Ectodermal cell (in vitro differentiated cells): ENCODE measurements around the gene BTBD2.

Experiments used
- H3K27ac ChIP-seq: 2 replicates; pipeline ENCODE4 v1.7.0; 2013; ENCODE audit warnings: mild to moderate bottlenecking, low read depth, low read length; ENCODE audit not compliant: insufficient read depth, poor library complexity, severe bottlenecking
- H3K27me3 ChIP-seq: 2 replicates; pipeline ENCODE4 v1.7.0; 2013; ENCODE audit warnings: mild to moderate bottlenecking, low read length; ENCODE audit not compliant: insufficient read depth, control insufficient read depth, poor library complexity, severe bottlenecking
- H3K36me3 ChIP-seq: one replicate; pipeline ENCODE4 v1.7.0; 2013; ENCODE audit warnings: low read length; ENCODE audit not compliant: control insufficient read depth, insufficient read depth
- H3K4me1 ChIP-seq: one replicate; pipeline ENCODE4 v1.7.0; 2013; ENCODE audit warnings: low read length; ENCODE audit not compliant: control insufficient read depth, insufficient read depth
- H3K4me3 ChIP-seq: 2 replicates; pipeline ENCODE4 v1.7.0; 2013; ENCODE audit warnings: low read depth, low read length, control low read depth; ENCODE audit not compliant: insufficient read depth
- H3K9me3 ChIP-seq: 2 replicates; pipeline ENCODE4 v1.7.0; 2013; ENCODE audit warnings: mild to moderate bottlenecking, low read length, moderate library complexity; ENCODE audit not compliant: control insufficient read depth
- WGBS, 2 experiments: methylation state at CpG; one replicate each; pipeline ENCODE4 v1.1.7; 2013; ENCODE audit warnings: missing lambda C conversion rate in 2 of 2; 5-methylcytosine and 5-hydroxymethylcytosine counted together

Gene BTBD2

DNA sequence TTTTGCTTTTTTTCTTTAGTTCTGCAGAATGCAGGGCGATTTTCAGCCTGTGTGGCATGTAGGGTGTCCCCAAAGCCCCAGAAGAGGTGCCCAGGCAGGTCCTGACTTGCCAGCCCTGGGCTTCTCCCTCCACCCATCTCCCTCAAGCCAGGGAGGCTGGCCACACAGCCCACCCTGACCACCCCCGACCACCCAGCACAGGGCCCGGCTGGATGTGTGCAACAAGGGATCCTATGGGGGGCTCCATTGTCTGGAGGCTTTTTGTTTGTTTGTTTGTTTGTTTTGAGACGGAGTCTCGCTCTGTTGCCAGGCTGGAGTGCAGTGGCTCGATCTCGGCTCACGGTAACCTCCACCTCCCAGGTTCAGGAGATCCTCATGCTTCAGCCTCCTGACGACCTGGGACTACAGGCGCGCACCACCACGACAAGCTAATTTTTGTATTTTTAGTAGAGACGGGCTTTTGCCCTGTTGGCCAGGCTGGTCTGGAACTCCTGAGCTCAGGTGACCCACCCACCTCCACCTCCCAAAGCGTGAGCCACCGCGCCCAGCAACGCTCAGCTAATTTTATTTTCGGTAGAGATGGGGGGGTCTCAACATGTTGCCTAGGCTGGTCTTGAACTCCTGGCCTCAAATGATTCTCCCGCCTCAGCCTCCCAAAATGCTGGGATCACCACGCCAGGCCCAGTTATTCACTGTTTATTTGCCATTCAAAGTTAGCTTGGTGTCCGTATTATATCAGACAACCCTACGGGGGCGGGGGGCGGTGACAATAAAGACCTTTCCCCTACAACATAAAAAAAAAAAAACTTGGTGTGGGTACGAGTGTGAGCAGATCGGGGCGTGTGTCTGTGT is 43.3 kb upstream of the BTBD2 start:
- Histone ChIP-seq H3K36me3 (no peaks in the 10 kb centered on the region), H3K27ac (peak overlapping the region; percentile 26), H3K4me3 (no peak overlapping the region), H3K9me3 (no peaks in the 10 kb centered on the region), H3K4me1 (peaks cover 42% of the 10 kb centered on the region), H3K27me3 (no peaks in the 10 kb centered on the region)
- WGBS, 2 experiments, result 89 to 92% methylated on average over 27 of the region's 27 CpGs

DNA sequence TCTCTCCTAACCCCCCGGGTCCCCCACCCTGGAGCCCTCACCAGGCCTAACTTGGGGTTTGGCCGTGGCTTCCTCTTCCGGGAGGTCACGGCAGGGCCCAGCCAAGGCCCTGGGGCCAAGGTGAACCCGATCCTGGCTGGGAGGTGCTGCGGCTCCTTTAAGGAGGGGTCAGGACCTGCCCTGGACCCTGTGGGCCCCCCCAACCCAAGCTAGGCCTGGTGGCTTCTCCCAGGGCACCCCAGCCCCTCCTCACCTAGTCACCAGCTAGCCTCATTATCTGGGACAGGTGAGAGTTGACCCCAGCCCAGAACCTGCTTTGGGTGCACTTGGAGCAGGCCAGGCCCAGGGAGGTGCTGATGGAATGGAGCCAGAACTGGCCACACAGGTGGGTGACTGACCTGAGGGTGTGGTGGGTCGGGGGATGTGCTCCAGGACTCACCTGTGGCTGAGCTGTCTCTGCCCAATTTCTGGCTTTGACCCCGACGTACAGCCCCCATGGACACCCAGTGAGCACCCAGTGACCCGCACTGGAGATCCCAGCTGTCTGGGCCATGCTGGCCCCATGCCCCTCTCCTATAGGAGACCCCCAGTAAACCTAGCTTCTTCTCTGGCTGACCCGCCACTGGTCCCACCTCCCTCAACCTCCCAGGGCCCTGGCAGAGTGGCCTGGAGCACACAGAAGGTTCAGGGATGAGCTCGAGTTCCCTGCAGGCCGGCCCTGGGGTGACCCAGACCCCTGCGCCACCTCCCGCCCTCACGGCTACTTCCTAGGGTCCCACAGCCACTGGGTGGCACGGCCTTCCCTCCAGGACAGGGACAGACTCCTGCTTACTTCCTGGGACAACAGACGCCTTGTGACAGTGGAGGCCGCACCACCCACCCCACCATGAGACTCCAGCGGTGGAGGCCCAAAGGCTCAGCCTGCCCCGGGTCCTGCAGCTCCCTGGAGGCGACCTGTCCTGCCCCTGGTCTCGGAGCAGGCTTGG is 42.3 kb upstream of the BTBD2 start:
- 88% methylated on average over 23 of the region's 23 CpGs for WGBS, 2 experiments

DNA sequence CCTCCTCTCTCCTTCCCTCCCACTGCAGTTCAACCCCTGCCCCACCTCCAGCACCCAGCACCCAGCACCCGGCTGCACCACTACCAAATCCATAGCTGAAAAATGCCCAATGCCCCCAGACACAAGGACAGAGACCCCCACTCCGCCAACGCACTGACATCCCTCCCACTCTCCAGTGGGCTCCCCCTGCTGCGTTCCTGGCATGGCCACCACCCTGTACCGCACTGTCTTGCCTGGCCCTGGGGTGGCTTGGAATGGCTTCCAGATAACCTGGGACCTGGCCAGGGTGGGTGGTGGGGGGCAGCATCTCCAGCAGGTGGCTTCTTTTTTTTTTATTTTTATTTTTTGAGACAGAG is 41.3 kb upstream of the BTBD2 start:
- Histone ChIP-seq H3K36me3 (no peaks in the 10 kb centered on the region), H3K27me3 (no peaks in the 10 kb centered on the region), H3K9me3 (no peaks in the 10 kb centered on the region), H3K4me1 (peaks cover 39% of the 10 kb centered on the region), H3K4me3 (no peak overlapping the region), H3K27ac (no peak overlapping the region)
- 82 to 87% methylated on average over 5 of the region's 5 CpGs for WGBS, 2 experiments

More for the DNA sequence above, 42.3 kb upstream of the BTBD2 start:
- Histone ChIP-seq H3K4me1 (peaks cover 41% of the 10 kb centered on the region), H3K27ac (peak overlapping the region; percentile 26), H3K27me3 (no peaks in the 10 kb centered on the region), H3K36me3 (no peaks in the 10 kb centered on the region), H3K4me3 (no peak overlapping the region), H3K9me3 (no peaks in the 10 kb centered on the region)

DNA sequence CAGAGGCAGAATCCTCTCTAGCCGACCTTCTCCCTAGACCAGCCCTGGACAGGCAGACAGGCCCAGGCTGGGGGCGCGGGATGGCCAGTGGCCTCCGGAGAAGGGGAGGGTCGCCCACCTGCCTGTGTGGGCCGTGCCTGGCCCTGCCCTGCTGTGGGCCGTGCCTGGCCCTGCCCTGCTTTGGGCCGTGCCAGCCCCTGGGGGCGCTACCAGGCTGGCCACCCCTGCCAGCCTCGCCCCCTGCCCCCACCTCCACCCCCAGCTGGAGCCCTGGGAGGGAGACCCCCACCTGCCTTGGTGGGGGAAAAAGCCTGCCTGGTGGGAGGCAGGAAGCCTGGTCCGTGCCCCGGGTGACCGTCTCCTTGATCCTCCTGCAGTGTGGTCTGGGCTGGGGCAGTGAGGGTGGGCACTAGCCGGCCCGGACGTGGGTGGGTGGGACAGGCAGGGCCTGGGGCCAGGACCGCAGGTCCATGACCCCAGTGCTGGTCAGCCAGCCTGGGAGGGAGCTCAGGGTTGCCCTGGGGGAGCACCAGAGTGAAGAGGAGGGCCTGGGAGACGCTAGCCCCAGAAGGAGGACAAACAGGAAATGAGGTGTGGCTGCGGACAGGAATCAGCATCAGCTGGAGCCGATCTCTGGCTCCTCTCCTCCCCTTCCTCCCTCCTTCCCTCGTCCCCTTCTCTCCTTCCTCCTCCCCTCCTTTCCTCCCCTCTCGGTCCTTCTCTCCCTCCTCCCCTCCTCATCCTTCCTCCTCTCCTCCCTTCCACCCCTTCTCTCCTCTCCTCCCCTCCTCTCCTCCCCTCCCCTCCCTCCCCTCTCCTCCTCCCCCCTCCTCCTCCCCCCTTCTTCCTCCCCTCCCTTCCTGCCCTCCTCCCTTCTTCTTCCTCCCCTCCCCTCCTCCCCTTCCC is 40.7 kb upstream of the BTBD2 start:
- H3K9me3 ChIP-seq, result no peaks in the 10 kb centered on the region
- H3K4me3 ChIP-seq, result no peak overlapping the region
- no peak overlapping the region for H3K27ac ChIP-seq
- no peaks in the 10 kb centered on the region for H3K27me3 ChIP-seq
- H3K4me1 ChIP-seq, result peaks cover 39% of the 10 kb centered on the region
- 62 to 68% methylated on average over 22 of the region's 22 CpGs for WGBS, 2 experiments
- H3K36me3 ChIP-seq, result no peaks in the 10 kb centered on the region

DNA sequence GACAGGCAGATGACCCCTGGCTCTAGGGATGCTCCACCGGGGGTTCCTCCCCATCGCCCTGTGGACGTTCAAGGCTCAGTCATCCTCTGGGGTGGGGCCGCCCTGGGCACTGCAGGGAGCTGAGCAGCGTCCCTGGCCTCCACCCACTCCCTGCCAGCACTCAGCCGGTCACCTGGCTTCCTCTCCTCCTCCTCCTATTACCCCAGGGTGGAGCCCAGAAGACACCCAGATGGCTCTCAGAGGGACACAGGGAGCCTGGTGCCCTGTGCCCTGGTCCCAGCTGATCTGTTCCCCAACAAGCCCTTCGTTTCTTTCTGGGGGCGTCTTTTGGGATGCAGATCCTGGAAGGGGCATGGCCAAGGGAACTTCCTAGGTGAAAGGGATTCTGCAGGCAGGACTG is 39.2 kb upstream of the BTBD2 start:
- H3K4me3 ChIP-seq, result no peak overlapping the region
- WGBS, 2 experiments, result 86 to 87% methylated on average over 8 of the region's 8 CpGs

DNA sequence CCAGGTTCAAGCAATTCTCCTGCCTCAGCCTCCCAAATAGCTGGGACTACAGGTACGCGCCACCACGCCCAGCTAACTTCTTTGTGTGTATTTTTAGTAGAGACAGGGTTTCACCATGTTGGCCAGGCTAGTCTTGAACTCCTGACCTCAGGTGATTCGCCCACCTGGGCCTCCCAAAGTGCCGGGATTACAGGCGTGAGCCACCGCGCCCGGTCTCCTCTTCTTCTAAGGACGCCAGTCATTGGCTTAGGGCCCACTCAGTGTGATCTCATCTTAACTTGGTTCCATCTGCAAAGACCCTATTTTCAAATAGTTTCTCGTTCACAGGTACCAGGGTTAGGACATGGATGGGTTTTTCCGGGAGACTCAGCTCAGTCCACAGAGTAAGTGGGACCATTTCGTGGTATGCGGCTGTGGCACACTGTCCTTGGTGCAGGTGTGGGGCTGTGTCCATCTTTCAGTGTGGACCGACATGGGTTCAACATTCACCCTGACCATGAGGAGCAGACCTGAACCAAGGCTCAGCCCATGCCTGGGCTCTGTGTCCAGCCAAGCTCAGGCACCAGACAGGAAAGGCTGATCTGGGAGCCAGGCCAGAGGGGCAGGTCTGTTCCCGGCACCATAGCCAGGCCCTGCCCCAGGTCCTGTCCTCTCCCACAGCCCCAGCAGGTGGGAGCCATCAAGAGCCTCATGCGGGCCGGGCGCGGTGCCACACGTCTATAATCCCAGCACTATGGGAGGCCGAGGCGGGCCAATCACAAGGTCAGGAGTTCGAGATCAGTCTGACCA is 38.3 kb upstream of the BTBD2 start:
- Histone ChIP-seq H3K9me3 (no peaks in the 10 kb centered on the region), H3K4me1 (peaks cover 31% of the 10 kb centered on the region), H3K27me3 (no peaks in the 10 kb centered on the region), H3K27ac (no peak overlapping the region), H3K36me3 (no peaks in the 10 kb centered on the region), H3K4me3 (no peak overlapping the region)
- 92 to 93% methylated on average over 24 of the region's 24 CpGs for WGBS, 2 experiments

More for the DNA sequence above, 39.2 kb upstream of the BTBD2 start:
- Histone ChIP-seq H3K27me3 (no peaks in the 10 kb centered on the region), H3K4me1 (peaks cover 31% of the 10 kb centered on the region), H3K9me3 (no peaks in the 10 kb centered on the region), H3K27ac (no peak overlapping the region), H3K36me3 (no peaks in the 10 kb centered on the region)

DNA sequence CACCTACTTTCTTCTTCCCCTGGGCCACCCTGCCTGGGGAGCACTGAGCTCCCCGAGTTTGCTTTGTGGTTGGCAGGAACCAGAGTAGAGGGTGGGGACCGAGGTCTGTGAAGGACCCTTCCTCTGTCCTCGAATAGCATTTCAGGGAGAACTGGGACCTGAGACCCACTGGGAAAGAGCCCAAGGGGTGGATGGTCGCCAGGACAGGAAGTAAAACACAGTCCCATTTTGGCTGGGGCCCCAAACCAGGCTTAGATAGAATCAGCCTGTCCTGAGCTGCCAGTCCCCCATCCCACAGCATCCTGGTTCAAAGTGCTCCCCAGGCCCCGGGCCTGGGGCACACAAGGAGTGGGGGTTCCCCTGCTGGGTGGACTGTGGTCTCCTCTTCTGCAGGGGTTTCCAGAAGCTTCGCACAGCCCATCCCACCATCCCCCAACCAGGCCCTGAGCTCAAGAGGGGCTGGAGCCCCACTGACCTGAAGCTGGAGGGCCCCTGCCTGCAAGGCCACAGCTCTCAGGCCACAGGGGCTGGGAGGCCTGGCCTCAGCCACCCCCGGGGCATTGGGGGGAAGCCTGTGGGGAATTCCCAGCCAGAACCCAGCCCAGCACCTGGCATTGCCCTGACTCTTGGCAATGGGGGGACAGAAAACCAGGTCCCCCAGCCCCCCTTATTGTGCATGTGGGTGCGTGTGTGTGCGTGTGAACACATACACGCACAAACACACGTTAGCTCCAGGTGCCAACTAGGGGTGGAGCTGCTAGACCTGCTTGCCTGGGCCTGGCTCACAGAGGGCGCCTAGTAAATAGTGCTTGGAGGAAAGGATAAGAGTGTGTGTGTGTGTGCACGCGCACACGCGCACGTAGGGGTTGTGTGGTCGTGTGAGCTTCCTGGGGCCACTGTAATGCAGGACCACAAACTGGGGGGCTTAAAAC is 36.5 kb upstream of the BTBD2 start:
- H3K4me3 ChIP-seq, result peak overlapping the region; percentile 14
- no peaks in the 10 kb centered on the region for H3K36me3 ChIP-seq
- H3K4me1 ChIP-seq, result peaks cover 32% of the 10 kb centered on the region
- no peaks in the 10 kb centered on the region for H3K9me3 ChIP-seq
- 87 to 89% methylated on average over 18 of the region's 18 CpGs for WGBS, 2 experiments
- H3K27ac ChIP-seq, result peak overlapping the region; percentile 30
- no peaks in the 10 kb centered on the region for H3K27me3 ChIP-seq

DNA sequence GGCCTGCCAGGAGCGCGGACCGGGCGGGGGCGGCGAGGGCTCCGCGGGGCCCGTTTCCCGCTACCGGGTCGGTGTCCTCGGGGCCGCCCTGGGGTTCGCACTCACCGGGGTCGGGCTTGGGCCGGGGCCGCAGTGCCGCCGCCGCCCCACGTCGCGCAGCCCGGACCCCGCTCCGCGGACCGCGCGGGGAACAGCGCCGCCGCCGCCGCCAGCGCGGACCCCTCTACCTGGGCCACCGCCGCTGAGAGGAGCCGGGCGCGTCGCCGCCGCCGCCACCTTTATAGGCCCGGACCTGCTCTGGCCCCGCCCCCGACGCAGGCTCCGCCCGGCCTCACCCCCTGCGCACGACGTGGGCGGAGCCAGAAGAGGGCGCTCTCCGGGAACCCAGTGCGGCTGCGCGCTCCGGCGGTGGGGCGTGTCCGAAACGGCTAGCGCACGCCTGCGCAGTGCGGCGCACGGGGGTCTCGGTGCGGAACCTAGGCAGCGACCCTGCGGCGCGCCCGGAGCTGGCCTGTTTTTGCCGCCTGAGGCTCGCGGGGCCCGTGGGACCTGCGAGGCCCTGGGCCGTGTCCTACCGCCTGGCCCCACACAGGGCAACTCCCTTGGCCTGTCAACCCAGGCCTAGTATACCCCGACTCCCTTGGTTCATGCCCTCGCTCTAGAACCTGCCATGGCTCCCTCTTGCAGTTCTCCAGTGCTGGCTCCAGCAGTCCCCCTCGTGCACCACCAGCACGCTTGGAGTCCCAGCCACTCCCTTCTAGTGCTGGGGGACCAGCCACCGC is 35.7 kb upstream of the BTBD2 start, which contains the start of gene MKNK2:
Gene MKNK2, minus strand, starts transcription at position 254 of the 782 bp plus-strand sequence. CDS start 393 bp downstream, outside the sequence.
- Histone ChIP-seq H3K9me3 (no peaks in the 10 kb centered on the region), H3K4me3 (peak within 1 kb of the TSS; percentile 78), H3K27me3 (no peaks in the 10 kb centered on the region), H3K4me1 (peaks cover 30% of the 10 kb centered on the region), H3K36me3 (no peaks in the 10 kb centered on the region), H3K27ac (peak within 1 kb of the TSS; percentile 30)
- 3% methylated on average over 93 of the region's 93 CpGs for WGBS, 2 experiments
